IMR-90 (cell line): ENCODE results near the gene GDI2. TPM values are rescaled to one million over a fixed set of nuclear protein-coding genes. Genes with fewer than 3 reads are reported as not detected.
A peak's percentile ranks its signal among the peaks of the same experiment; 100 is the strongest.

Experiments used
- ATAC-seq: fragments of 200-7000 bp; cut with Tn5 transposase; 2 replicates; pipeline ENCODE4 v1.9.1; 2020; ENCODE audit warnings: low read depth, mild to moderate bottlenecking, moderate library complexity
- BruUV-seq: library from RNA; stranded (reverse); fragments of 400-500 nt; replicated peaks from 2 replicates; lab custom pipeline; 2021; lab: Mats Ljungman, UMichigan
- CTCF ChIA-PET: fragments of 300-600 bp; formaldehyde crosslinking; extraction: SDS; loops from one replicate; lab custom pipeline; 2021; ENCODE audit warnings: antibody characterized with exemption; lab: Yijun Ruan, JAX
- POLR2A ChIA-PET: fragments of 300-600 bp; sonication (Branson Sonifier 250); formaldehyde crosslinking; loops from one replicate; lab custom pipeline; 2022; ENCODE audit warnings: antibody characterized with exemption; ENCODE audit not compliant: unreplicated experiment; lab: Charles Lee
- DNase-seq: peaks from one replicate; pipeline ENCODE4 v3.0.0; 2013
- H2AFZ ChIP-seq: replicated peaks from 2 replicates; pipeline ENCODE3; 2013; ENCODE audit warnings: low read length, mild to moderate bottlenecking; ENCODE audit not compliant: poor library complexity
- H2AK5ac ChIP-seq: 2 replicates; pipeline ENCODE4 v1.6.1; 2013; ENCODE audit warnings: low read depth, low read length, inconsistent platforms
- H2AK9ac ChIP-seq: replicated peaks from 2 replicates; pipeline ENCODE3; 2013; ENCODE audit warnings: mild to moderate bottlenecking, low read depth, low read length, moderate library complexity; ENCODE audit not compliant: poor library complexity
- H2BK120ac ChIP-seq: 2 replicates; pipeline ENCODE4 v1.6.1; 2013; ENCODE audit warnings: low read depth, low read length, inconsistent platforms
- H2BK15ac ChIP-seq: 3 replicates; pipeline ENCODE4 v1.6.1; 2013; ENCODE audit warnings: low read depth, low read length, inconsistent platforms
- H2BK20ac ChIP-seq: 2 replicates; pipeline ENCODE4 v1.6.1; 2013; ENCODE audit warnings: low read depth, mild to moderate bottlenecking, inconsistent platforms, low read length, moderate library complexity
- H2BK5ac ChIP-seq: 2 replicates; pipeline ENCODE4 v1.6.1; 2013; ENCODE audit warnings: mild to moderate bottlenecking, low read depth, low read length, inconsistent platforms; ENCODE audit not compliant: poor library complexity, severe bottlenecking
- H3K14ac ChIP-seq: replicated peaks from 2 replicates; pipeline ENCODE4 v1.6.1; 2013; ENCODE audit warnings: low read depth, low read length, inconsistent platforms
- H3K18ac ChIP-seq: 2 replicates; pipeline ENCODE4 v1.6.1; 2013; ENCODE audit warnings: low read depth, low read length, control low read depth
- H3K23ac ChIP-seq: 2 replicates; pipeline ENCODE4 v1.6.1; 2013; ENCODE audit warnings: low read depth, low read length, inconsistent platforms
- H3K27ac ChIP-seq: 2 replicates; pipeline ENCODE4 v1.5.1; 2013; ENCODE audit warnings: mild to moderate bottlenecking, control low read depth, low read length; ENCODE audit not compliant: insufficient read depth
- H3K27me3 ChIP-seq: 2 replicates; pipeline ENCODE4 v1.6.1; 2013; ENCODE audit warnings: low read length; ENCODE audit not compliant: control insufficient read depth, insufficient read depth
- H3K36me3 ChIP-seq: 2 replicates; pipeline ENCODE4 v1.6.1; 2013; ENCODE audit warnings: low read length, mixed read lengths; ENCODE audit not compliant: control insufficient read depth, insufficient read depth
- H3K4ac ChIP-seq: 2 replicates; pipeline ENCODE4 v1.6.1; 2013; ENCODE audit warnings: low read depth, low read length, inconsistent platforms
- H3K4me1 ChIP-seq: 2 replicates; pipeline ENCODE4 v1.6.1; 2013; ENCODE audit warnings: low read length, mixed read lengths; ENCODE audit not compliant: control insufficient read depth, insufficient read depth
- H3K4me2 ChIP-seq: 2 replicates; pipeline ENCODE4 v1.6.1; 2013; ENCODE audit warnings: low read depth, mild to moderate bottlenecking, control low read depth, low read length, moderate library complexity
- H3K4me3 ChIP-seq: 2 replicates; pipeline ENCODE4 v1.5.1; 2013; ENCODE audit warnings: low read depth, mild to moderate bottlenecking, control low read depth, low read length, moderate library complexity; ENCODE audit not compliant: insufficient read depth
- H3K56ac ChIP-seq: 2 replicates; pipeline ENCODE4 v1.6.1; 2013; ENCODE audit warnings: low read length, inconsistent platforms; ENCODE audit not compliant: insufficient read depth; ENCODE audit errors: extremely low read depth
- H3K79me1 ChIP-seq, 2 experiments: 2 replicates each; pipeline ENCODE4 v1.6.1; 2013; ENCODE audit warnings: low read length in 2 of 2, inconsistent platforms in 1 of 2, low read depth in 1 of 2
- H3K9ac ChIP-seq: 2 replicates; pipeline ENCODE4 v1.6.1; 2013; ENCODE audit warnings: low read depth, low read length, control low read depth
- H3K9me1 ChIP-seq: 2 replicates; pipeline ENCODE4 v1.6.1; 2013; ENCODE audit warnings: low read length, inconsistent platforms; ENCODE audit not compliant: insufficient read depth
- H3K9me3 ChIP-seq: 2 replicates; pipeline ENCODE4 v1.6.1; 2013; ENCODE audit warnings: low read length; ENCODE audit not compliant: control insufficient read depth, insufficient read depth
- H4K20me1 ChIP-seq: 2 replicates; pipeline ENCODE4 v1.6.1; 2013; ENCODE audit warnings: low read length, inconsistent platforms; ENCODE audit not compliant: insufficient read depth
- H4K5ac ChIP-seq: 2 replicates; pipeline ENCODE4 v1.6.1; 2013; ENCODE audit warnings: mild to moderate bottlenecking, low read depth, low read length, control low read depth
- H4K8ac ChIP-seq, 2 experiments: 2 replicates each; pipeline ENCODE4 v1.6.1; 2013; ENCODE audit warnings: low read depth in 2 of 2, low read length in 2 of 2, control low read depth in 1 of 2, inconsistent platforms in 1 of 2
- H4K91ac ChIP-seq: 2 replicates; pipeline ENCODE4 v1.6.1; 2013; ENCODE audit warnings: low read depth, low read length, inconsistent platforms; ENCODE audit not compliant: insufficient read depth
- BHLHE40 ChIP-seq: fragments of 150-350 bp; IDR thresholded peaks from 2 replicates; pipeline ENCODE4 v1.6.1; 2016; ENCODE audit warnings: mild to moderate bottlenecking, low read depth, low read length
- CEBPB ChIP-seq: IDR thresholded peaks from 2 replicates; pipeline ENCODE4 v1.6.1; 2012; ENCODE audit warnings: low read depth, low read length, improper control_type of control experiment
- CHD1 ChIP-seq: IDR thresholded peaks from 2 replicates; pipeline ENCODE4 v1.6.1; 2012; ENCODE audit warnings: low read depth, low read length, improper control_type of control experiment
- CTCF ChIP-seq: conservative IDR thresholded peaks from 2 replicates; pipeline ENCODE4 v1.5.1; 2012; ENCODE audit warnings: mild to moderate bottlenecking, low read depth, low read length, improper control_type of control experiment
- ELK1 ChIP-seq: fragments of 150-350 bp; IDR thresholded peaks from 2 replicates; pipeline ENCODE4 v1.6.1; 2016; ENCODE audit warnings: low read depth, mild to moderate bottlenecking, low read length, moderate library complexity, borderline replicate concordance
- FOS ChIP-seq: fragments of 150-350 bp; IDR thresholded peaks from 2 replicates; pipeline ENCODE4 v1.6.1; 2016; ENCODE audit warnings: low read depth, low read length
- MAFK ChIP-seq: IDR thresholded peaks from 2 replicates; pipeline ENCODE4 v1.6.1; 2012; ENCODE audit warnings: low read depth, low read length, improper control_type of control experiment
- MAZ ChIP-seq: IDR thresholded peaks from 2 replicates; pipeline ENCODE4 v1.6.1; 2012; ENCODE audit warnings: low read depth, mild to moderate bottlenecking, low read length, improper control_type of control experiment, moderate library complexity, borderline replicate concordance
- MXI1 ChIP-seq: IDR thresholded peaks from 2 replicates; pipeline ENCODE4 v1.6.1; 2012; ENCODE audit warnings: low read depth, mild to moderate bottlenecking, low read length, moderate library complexity, borderline replicate concordance
- POLR2A ChIP-seq: IDR thresholded peaks from 2 replicates; pipeline ENCODE4 v1.6.1; 2012; ENCODE audit warnings: mild to moderate bottlenecking, low read depth, low read length
- RAD21 ChIP-seq: IDR thresholded peaks from 2 replicates; pipeline ENCODE4 v1.6.1; 2012; ENCODE audit warnings: low read length, improper control_type of control experiment
- RCOR1 ChIP-seq: IDR thresholded peaks from 2 replicates; pipeline ENCODE4 v1.6.1; 2012; ENCODE audit warnings: mild to moderate bottlenecking, low read length, improper control_type of control experiment; ENCODE audit not compliant: insufficient replicate concordance
- RFX5 ChIP-seq: IDR thresholded peaks from 2 replicates; pipeline ENCODE4 v1.8.0; 2012; ENCODE audit warnings: low read depth, mild to moderate bottlenecking, low read length, moderate library complexity
- SMC3 ChIP-seq: fragments of 150-350 bp; IDR thresholded peaks from 2 replicates; pipeline ENCODE4 v1.6.1; 2016; ENCODE audit warnings: low read depth, mild to moderate bottlenecking, antibody characterized with exemption, low read length, moderate library complexity
- WGBS, 2 experiments: methylation state at CpG; one replicate each; pipeline versions ENCODE4 v1.1.5 to v1.1.7; 2013; ENCODE audit warnings: missing lambda C conversion rate in 2 of 2; ENCODE audit not compliant: insufficient read length in 1 of 2; ENCODE audit errors: extremely low coverage in 2 of 2; 5-methylcytosine and 5-hydroxymethylcytosine counted together
- dilution Hi-C: fragments of 300-500 bp; cut with HindIII; formaldehyde crosslinking; loops from one replicate; pipeline ENCODE4 v1.14.3; 2018; ENCODE audit warnings: low sequenced_read_pairs; ENCODE audit not compliant: unreplicated experiment
- in situ Hi-C: fragments of 300-500 bp; cut with MboI; formaldehyde crosslinking; loops from 3 replicates; pipeline ENCODE4 v1.14.3; 2019; ENCODE audit warnings: low sequenced_read_pairs, inconsistent platforms, mixed read lengths
- intact Hi-C: fragments of 100-400 bp; cut with micrococcal nuclease; formaldehyde crosslinking; loops from 2 replicates; pipeline ENCODE4 v1.10.0; 2022
- polyA plus RNA-seq, 3 experiments: library from polyadenylated mRNA; depleted of rRNA; stranded (reverse); fragments of >200 nt; gene quantifications; 2 replicates each; pipeline ENCODE4 v1.2.3, GENCODE V29; 2012; ENCODE audit warnings: low replicate concordance in 1 of 3
- total RNA-seq: library from RNA; depleted of rRNA; stranded (reverse); fragments of >200 nt; gene quantifications from 2 replicates; pipeline ENCODE4 v1.2.3, GENCODE V29; 2012
- TF ChIP-seq, protein P1 (sequence below): fragments of 150-350 bp; IDR thresholded peaks from 2 replicates; pipeline ENCODE4 v1.6.1; 2017; ENCODE audit warnings: mild to moderate bottlenecking, antibody characterized with exemption, low read length, low read depth

The GDI2 gene
- total and polyA plus RNA-seq, 2 of the 4 experiments (the other 2 are of a cell fraction) = 171 to 396 TPM

GRCh38 chr10:5862360-5862961, 49.2 kb upstream of the GDI2 start:
- Histone ChIP-seq H4K91ac (peak overlapping the region; percentile 88), H3K27me3 (no peaks in the 10 kb centered on the region), H3K9ac (no peak overlapping the region), H3K79me1 (no peaks in the 10 kb centered on the region), H2BK5ac (peak overlapping the region; percentile 57), H2AK5ac (peak overlapping the region; percentile 94), H3K27ac (peak overlapping the region; percentile 30; the same call in 1 of the 2 replicates), H2BK15ac (peak overlapping the region; percentile 85; the same call in 2 of the 3 replicates), H3K9me1 (peaks cover 6% of the 10 kb centered on the region; the same call in 1 of the 2 replicates), H3K4me1 (peaks cover 10% of the 10 kb centered on the region), H3K36me3 (peaks cover 3% of the 10 kb centered on the region; the same call in 1 of the 2 replicates), H2AFZ (peak overlapping the region; percentile 53), H3K56ac (no peak overlapping the region), H3K4me3 (no peak overlapping the region), H3K23ac (0 out of 2 replicates have a peak overlapping the region, but pooled peaks have one; percentile 7), H4K20me1 (no peaks in the 10 kb centered on the region), H2BK20ac (peak overlapping the region; percentile 54), H3K4me2 (no peak overlapping the region), H3K9me3 (no peaks in the 10 kb centered on the region), H3K14ac (peak overlapping the region; percentile 56), H4K8ac (peak overlapping the region in 1 of 2 experiments; percentile 60; a peak in 1 of 4 replicates), H2AK9ac (no peak overlapping the region), H4K5ac (0 out of 2 replicates have a peak overlapping the region, but pooled peaks have one; percentile 5), H3K18ac (peak overlapping the region; percentile 48; the same call in 1 of the 2 replicates), H3K4ac (peak overlapping the region; percentile 67), H2BK120ac (peak overlapping the region; percentile 71)
- ATAC-seq (no peak), DNase-seq (peak; percentile 9)
- ChIA-PET POLR2A (no interaction called here), CTCF (no interaction called here)
- in situ Hi-C loops = loop anchor here (5.0 to 25.0 kb wide), 3 partner anchors 35 to 1025 kb away; partner anchors contain the start of gene AKR1E2
- intact Hi-C loops = no loop called here
- no TSS peak for BruUV-seq
- dilution Hi-C loops = no loop called here
- no CpG with 5 or more reads among the region's 7 CpGs for WGBS, 2 experiments
- TF ChIP-seq MXI1 (no peak), POLR2A (no peak), MAZ (no peak), MAFK (no peak), ELK1 (no peak), RFX5 (no peak), CEBPB (no peak), RCOR1 (no peak), SMC3 (no peak), RAD21 (no peak), BHLHE40 (no peak), CTCF (no peak), FOS (no peak), CHD1 (no peak)
- TF ChIP-seq, protein P1, sequence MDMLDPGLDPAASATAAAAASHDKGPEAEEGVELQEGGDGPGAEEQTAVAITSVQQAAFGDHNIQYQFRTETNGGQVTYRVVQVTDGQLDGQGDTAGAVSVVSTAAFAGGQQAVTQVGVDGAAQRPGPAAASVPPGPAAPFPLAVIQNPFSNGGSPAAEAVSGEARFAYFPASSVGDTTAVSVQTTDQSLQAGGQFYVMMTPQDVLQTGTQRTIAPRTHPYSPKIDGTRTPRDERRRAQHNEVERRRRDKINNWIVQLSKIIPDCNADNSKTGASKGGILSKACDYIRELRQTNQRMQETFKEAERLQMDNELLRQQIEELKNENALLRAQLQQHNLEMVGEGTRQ = no peak
